Upper lobe of right lung (tissue), 1 donor: ENCODE data around the gene ZNF521. TPM values are rescaled to one million over a fixed set of nuclear protein-coding genes. Genes with fewer than 3 reads are reported as not detected.

Source experiments
- ATAC-seq: fragments of 200-7000 bp; cut with Tn5 transposase; one replicate; pipeline ENCODE4 v1.9.1; 2020; ENCODE audit warnings: mild to moderate bottlenecking, moderate library complexity
- DNase-seq: peaks from one replicate; pipeline ENCODE4 v3.0.0-alpha.2; 2020
- H3K27ac ChIP-seq: fragments of 200-600 bp; one replicate; pipeline ENCODE4 v1.8.0; 2022
- H3K27me3 ChIP-seq: fragments of 200-600 bp; one replicate; pipeline ENCODE4 v1.8.0; 2022; ENCODE audit warnings: mild to moderate bottlenecking
- H3K36me3 ChIP-seq: fragments of 200-600 bp; one replicate; pipeline ENCODE4 v1.8.0; 2022
- H3K4me1 ChIP-seq: fragments of 200-600 bp; one replicate; pipeline ENCODE4 v1.8.0; 2022
- H3K4me3 ChIP-seq: fragments of 200-600 bp; one replicate; pipeline ENCODE4 v1.8.0; 2022; ENCODE audit warnings: mild to moderate bottlenecking
- H3K9me3 ChIP-seq: fragments of 200-600 bp; one replicate; pipeline ENCODE4 v1.8.0; 2022
- intact Hi-C: fragments of 100-400 bp; cut with DNase I; formaldehyde crosslinking; loops from one replicate; pipeline ENCODE4 v1.11.0; 2022
- total RNA-seq: library from RNA; stranded (reverse); fragmentation: NEBNext Ultra II Directional; extraction: Animal tissue kit (Norgen Biotek cat#: 25700); gene quantifications from one replicate; pipeline ENCODE4 v1.2.1, GENCODE V29; 2021
- TF ChIP-seq, protein P1 (sequence below): fragments of 200-600 bp; IDR thresholded peaks from one replicate; pipeline ENCODE4 v1.8.0; 2022; ENCODE audit warnings: antibody characterized with exemption
- donor health status: DM: no; HTN: yes; CAD: no; lungs with severe emphysema.

The ZNF521 gene
- total RNA-seq, 1 donor from 2014 or later = 25.0 TPM

DNA sequence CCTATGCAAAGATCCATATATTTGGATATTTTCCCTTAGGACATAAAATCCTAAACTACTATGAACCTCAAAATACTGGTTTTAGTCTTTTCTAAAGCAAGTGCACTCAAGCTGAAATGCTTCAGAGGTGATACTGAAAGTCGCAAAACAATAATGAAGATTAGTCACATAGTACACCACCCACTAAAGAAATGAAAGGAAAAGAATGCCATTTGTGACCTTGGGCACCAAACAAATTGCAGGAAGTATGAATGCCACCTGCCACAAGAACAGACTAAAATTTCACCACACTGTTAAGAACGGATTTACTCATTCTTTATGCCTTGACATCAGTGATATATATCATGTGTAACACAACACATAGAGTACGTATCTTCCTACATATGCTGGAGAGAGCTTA lies 161.5 kb downstream of the ZNF521 start:
- Histone ChIP-seq H3K27ac (no peak overlapping the region), H3K4me3 (no peak overlapping the region), H3K4me1 (no peaks in the 10 kb centered on the region), H3K36me3 (no peaks in the 10 kb centered on the region), H3K27me3 (no peaks in the 10 kb centered on the region), H3K9me3 (no peaks in the 10 kb centered on the region)
- ATAC-seq = no peak
- DNase-seq = no peak
- TF ChIP-seq, protein P1, sequence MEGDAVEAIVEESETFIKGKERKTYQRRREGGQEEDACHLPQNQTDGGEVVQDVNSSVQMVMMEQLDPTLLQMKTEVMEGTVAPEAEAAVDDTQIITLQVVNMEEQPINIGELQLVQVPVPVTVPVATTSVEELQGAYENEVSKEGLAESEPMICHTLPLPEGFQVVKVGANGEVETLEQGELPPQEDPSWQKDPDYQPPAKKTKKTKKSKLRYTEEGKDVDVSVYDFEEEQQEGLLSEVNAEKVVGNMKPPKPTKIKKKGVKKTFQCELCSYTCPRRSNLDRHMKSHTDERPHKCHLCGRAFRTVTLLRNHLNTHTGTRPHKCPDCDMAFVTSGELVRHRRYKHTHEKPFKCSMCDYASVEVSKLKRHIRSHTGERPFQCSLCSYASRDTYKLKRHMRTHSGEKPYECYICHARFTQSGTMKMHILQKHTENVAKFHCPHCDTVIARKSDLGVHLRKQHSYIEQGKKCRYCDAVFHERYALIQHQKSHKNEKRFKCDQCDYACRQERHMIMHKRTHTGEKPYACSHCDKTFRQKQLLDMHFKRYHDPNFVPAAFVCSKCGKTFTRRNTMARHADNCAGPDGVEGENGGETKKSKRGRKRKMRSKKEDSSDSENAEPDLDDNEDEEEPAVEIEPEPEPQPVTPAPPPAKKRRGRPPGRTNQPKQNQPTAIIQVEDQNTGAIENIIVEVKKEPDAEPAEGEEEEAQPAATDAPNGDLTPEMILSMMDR = no peak
- intact Hi-C loops = no loop called here

DNA sequence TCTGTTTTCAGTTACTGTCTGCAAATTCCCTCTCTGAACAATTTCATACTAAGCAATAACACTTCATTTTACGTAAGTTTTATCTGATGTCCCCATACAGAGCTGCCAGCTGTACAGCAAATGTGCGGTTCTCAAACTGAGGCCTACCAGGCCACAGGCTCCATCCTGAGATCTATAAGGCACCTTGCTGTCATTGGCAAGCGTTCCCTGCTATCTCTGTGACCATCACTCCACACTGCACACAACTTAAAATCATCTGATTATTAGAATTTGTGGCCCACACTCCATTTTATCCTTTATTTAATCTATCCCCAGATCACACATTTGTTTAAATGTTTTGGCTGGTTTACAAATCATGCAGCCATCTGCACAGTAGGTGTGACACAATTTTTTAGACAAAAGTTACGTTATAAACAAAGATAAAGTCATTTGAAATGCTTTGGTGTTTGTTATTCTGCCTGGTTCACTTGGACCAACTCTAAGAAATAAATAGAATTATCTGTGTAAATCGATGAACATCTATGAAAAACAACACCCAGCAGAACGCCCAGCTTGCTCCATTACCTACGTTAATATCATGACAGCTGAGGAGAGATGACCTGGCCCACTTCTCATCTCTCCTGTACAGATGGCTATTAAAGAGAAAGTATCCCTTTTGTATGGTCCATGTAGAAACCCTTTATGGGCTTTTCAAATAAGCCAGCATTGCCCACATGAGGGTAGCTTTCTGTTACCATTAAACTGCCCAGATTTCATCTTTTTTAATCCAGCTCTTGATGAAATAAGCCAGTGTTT lies 162.4 kb downstream of the ZNF521 start:
- intact Hi-C loops = no loop called here
- no peaks in the 10 kb centered on the region for H3K4me1 ChIP-seq
- ATAC-seq (no peak), DNase-seq (no peak)
- H3K9me3 ChIP-seq = no peaks in the 10 kb centered on the region
- H3K27ac ChIP-seq = no peak overlapping the region
- TF ChIP-seq, protein P1 = no peak
- H3K27me3 ChIP-seq = no peaks in the 10 kb centered on the region
- H3K4me3 ChIP-seq = no peak overlapping the region
- H3K36me3 ChIP-seq = no peaks in the 10 kb centered on the region

DNA sequence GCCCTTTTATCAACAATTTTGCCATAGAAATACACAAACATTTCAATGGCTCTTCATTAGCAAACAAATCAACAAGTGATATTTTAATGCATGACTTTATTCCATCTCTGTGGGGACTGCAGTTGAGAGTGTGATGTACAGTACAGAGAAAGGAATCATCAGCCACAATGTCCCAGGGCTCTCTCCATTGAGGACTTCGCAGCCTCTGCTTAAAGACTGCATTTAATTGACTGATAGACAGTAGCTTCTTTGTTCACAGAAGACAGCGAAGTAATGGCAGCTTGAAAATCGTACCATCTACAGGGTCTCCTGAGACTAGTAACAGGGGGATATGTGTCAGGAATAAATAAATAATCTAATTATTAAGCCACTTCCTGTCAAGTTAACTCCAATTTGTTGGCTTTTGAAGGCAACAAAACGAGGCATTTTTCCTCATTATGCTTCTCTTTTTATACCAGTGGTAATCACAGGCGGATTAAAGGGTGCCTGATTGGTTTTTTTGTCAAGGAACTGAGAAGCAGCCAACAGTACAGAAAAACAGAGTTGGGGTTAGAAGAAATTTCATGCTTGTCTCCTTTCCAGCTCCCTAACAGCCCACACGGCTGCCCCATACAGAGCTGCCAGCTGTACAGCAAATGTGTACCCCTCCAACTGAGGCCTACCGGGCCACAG lies 164.3 kb downstream of the ZNF521 start:
- intact Hi-C loops = no loop called here
- Histone ChIP-seq H3K27me3 (no peaks in the 10 kb centered on the region), H3K4me3 (no peak overlapping the region), H3K27ac (no peak overlapping the region), H3K9me3 (no peaks in the 10 kb centered on the region), H3K4me1 (no peaks in the 10 kb centered on the region), H3K36me3 (no peaks in the 10 kb centered on the region)
- ATAC-seq (no peak), DNase-seq (no peak)
- TF ChIP-seq, protein P1 = no peak

DNA sequence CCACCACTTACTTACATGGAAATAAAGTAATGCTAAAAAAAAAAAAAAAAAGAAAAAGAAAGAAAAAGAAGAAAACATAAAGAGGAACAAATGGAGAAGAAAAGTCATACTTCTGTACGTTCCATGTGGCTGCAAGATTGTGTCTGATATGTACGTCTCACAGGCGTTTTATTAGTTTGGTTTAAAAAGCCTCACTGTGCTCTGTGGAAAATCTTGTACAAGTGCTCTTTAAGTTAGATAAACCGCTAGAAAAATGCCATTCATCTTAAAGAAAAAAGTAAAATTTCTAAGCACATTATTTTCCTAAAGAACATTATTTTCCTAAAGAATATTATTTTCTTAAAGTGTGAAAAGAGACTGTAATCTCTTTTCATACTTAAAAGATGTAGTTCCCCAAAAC lies 165.1 kb downstream of the ZNF521 start:
- ATAC-seq (no peak), DNase-seq (no peak)
- Histone ChIP-seq H3K27ac (no peak overlapping the region), H3K9me3 (no peaks in the 10 kb centered on the region), H3K36me3 (no peaks in the 10 kb centered on the region), H3K4me1 (no peaks in the 10 kb centered on the region), H3K27me3 (no peaks in the 10 kb centered on the region), H3K4me3 (no peak overlapping the region)
- TF ChIP-seq, protein P1 = no peak
- intact Hi-C loops = no loop called here

DNA sequence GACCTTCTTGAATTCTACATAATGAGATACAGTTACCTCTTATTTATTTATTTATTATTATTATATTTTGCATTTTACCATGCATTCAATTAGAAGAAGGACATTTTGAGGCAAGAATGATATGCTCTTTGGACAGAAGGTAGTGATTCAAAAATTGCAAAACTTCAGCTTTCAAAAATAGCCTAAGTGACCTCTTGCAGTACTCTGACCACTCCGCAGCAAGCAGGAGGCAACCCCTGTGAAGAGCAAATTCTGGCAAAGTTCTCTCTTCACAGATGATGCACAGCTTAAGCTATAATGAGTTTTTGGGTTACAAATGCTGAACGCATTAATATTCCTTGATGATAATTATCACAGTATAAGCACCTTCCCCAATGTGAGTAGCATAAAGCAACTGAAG lies 170.0 kb downstream of the ZNF521 start:
- intact Hi-C loops = no loop called here
- Histone ChIP-seq H3K36me3 (no peaks in the 10 kb centered on the region), H3K27me3 (no peaks in the 10 kb centered on the region), H3K27ac (no peak overlapping the region), H3K9me3 (no peaks in the 10 kb centered on the region), H3K4me1 (no peaks in the 10 kb centered on the region), H3K4me3 (no peak overlapping the region)
- ATAC-seq (no peak), DNase-seq (no peak)
- TF ChIP-seq, protein P1 = no peak
